Liver (tissue), 3 donors: ENCODE measurements around the gene P2RY6.

Experiments used
- EGR1 ChIP-seq, 2 donors: IDR thresholded peaks; 2 replicates each; pipeline ENCODE4 v1.6.1; 2016 to 2018; ENCODE audit warnings: antibody characterized with exemption in 2 of 2, low read depth in 2 of 2
- FOXA1 ChIP-seq: IDR thresholded peaks from 2 replicates; pipeline ENCODE4 v1.6.1; 2016; ENCODE audit warnings: antibody characterized with exemption
- GABPA ChIP-seq, 2 donors: IDR thresholded peaks in 1 of 2; conservative IDR thresholded peaks in 1 of 2; 2 replicates each; pipeline ENCODE4 v1.6.1; 2016; ENCODE audit warnings: antibody characterized with exemption in 2 of 2, mild to moderate bottlenecking in 1 of 2, moderate library complexity in 1 of 2
- HNF4A ChIP-seq, 2 donors: conservative IDR thresholded peaks; 2 replicates each; pipeline ENCODE4 v1.6.1; 2016; ENCODE audit warnings: antibody characterized with exemption in 2 of 2, mild to moderate bottlenecking in 2 of 2
- JUND ChIP-seq, 2 donors: IDR thresholded peaks; 2 replicates each; pipeline ENCODE4 v1.6.1; 2016; ENCODE audit warnings: antibody characterized with exemption in 2 of 2
- MAX ChIP-seq: IDR thresholded peaks from 2 replicates; pipeline ENCODE4 v1.6.1; 2016; ENCODE audit warnings: antibody characterized with exemption
- RAD21 ChIP-seq, 2 donors: IDR thresholded peaks; 2 replicates each; pipeline ENCODE4 v1.6.1; 2016; ENCODE audit warnings: antibody characterized with exemption in 2 of 2, mild to moderate bottlenecking in 2 of 2
- TAF1 ChIP-seq: conservative IDR thresholded peaks from 2 replicates; pipeline ENCODE4 v1.6.1; 2016; ENCODE audit warnings: antibody characterized with exemption, mild to moderate bottlenecking
- ZBTB33 ChIP-seq: IDR thresholded peaks from 2 replicates; pipeline ENCODE4 v1.6.1; 2016; ENCODE audit warnings: antibody characterized with exemption
- TF ChIP-seq, protein P1 (sequence below): fragments of 150-350 bp; IDR thresholded peaks from 2 replicates; pipeline ENCODE4 v1.5.1; 2017; ENCODE audit warnings: improper control_type of control experiment, low read depth, low read length; ENCODE audit not compliant: missing input control
- TF ChIP-seq, protein P2 (sequence below): IDR thresholded peaks from 2 replicates; pipeline ENCODE4 v1.6.1; 2016; ENCODE audit warnings: antibody characterized with exemption, mild to moderate bottlenecking
- donor health status: healthy.
- donor health status: healthy.

DNA sequence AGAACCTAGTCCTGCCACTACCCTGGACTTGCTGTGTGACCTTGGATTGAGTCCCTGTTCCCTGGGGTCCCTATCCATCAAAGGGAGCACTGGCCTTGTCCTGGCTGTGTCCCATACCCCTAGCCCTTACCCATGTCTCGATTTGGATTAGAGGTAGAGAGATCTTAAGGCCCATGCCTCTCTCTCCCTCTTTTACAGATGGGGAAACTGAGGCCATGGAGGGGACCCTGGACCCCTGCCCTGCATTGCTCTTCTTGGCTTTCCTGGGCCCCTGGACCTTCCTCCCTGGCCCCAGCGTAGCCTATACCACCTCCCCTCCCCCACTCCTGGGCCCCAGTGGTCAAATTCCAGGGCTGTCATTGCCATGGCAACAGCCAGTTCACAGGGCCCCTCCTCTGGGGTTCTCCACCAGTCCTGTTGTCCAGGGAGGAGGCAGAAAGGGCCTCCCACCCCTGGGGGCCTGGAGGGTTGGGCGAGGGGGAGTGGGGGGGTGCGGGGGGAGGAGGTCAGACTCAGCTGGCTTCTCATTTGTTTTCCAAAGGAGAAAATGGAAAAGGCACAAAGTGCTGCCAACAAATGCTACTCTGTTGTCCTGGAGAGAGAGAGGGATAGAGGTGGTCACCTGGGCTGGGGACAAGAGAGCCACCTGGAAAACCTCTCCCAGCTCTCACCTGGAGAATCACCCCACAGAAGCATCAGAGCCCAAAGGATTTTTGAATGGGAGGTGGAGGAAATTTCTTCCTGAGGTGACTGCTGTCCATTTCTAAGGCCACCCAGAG, 59.2 kb downstream of the P2RY6 start:
- no peak for TF ChIP-seq ZBTB33
- TF ChIP-seq, protein P1, sequence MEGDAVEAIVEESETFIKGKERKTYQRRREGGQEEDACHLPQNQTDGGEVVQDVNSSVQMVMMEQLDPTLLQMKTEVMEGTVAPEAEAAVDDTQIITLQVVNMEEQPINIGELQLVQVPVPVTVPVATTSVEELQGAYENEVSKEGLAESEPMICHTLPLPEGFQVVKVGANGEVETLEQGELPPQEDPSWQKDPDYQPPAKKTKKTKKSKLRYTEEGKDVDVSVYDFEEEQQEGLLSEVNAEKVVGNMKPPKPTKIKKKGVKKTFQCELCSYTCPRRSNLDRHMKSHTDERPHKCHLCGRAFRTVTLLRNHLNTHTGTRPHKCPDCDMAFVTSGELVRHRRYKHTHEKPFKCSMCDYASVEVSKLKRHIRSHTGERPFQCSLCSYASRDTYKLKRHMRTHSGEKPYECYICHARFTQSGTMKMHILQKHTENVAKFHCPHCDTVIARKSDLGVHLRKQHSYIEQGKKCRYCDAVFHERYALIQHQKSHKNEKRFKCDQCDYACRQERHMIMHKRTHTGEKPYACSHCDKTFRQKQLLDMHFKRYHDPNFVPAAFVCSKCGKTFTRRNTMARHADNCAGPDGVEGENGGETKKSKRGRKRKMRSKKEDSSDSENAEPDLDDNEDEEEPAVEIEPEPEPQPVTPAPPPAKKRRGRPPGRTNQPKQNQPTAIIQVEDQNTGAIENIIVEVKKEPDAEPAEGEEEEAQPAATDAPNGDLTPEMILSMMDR = no peak
- TF ChIP-seq, protein P2, sequence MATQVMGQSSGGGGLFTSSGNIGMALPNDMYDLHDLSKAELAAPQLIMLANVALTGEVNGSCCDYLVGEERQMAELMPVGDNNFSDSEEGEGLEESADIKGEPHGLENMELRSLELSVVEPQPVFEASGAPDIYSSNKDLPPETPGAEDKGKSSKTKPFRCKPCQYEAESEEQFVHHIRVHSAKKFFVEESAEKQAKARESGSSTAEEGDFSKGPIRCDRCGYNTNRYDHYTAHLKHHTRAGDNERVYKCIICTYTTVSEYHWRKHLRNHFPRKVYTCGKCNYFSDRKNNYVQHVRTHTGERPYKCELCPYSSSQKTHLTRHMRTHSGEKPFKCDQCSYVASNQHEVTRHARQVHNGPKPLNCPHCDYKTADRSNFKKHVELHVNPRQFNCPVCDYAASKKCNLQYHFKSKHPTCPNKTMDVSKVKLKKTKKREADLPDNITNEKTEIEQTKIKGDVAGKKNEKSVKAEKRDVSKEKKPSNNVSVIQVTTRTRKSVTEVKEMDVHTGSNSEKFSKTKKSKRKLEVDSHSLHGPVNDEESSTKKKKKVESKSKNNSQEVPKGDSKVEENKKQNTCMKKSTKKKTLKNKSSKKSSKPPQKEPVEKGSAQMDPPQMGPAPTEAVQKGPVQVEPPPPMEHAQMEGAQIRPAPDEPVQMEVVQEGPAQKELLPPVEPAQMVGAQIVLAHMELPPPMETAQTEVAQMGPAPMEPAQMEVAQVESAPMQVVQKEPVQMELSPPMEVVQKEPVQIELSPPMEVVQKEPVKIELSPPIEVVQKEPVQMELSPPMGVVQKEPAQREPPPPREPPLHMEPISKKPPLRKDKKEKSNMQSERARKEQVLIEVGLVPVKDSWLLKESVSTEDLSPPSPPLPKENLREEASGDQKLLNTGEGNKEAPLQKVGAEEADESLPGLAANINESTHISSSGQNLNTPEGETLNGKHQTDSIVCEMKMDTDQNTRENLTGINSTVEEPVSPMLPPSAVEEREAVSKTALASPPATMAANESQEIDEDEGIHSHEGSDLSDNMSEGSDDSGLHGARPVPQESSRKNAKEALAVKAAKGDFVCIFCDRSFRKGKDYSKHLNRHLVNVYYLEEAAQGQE = no peak
- no peak for TF ChIP-seq TAF1
- TF ChIP-seq EGR1 (IDR thresholded peaks at IDR 0.05; ENCODE audit: low read depth in 2 of 2) = no peak
- no peak for TF ChIP-seq GABPA (IDR thresholded peaks at IDR 0.05 in 1 of 2, conservative IDR thresholded peaks at IDR 0.05 in 1 of 2)
- TF ChIP-seq JUND (IDR thresholded peaks at IDR 0.05) = no peak
- TF ChIP-seq HNF4A (conservative IDR thresholded peaks at IDR 0.05) = no peak
- TF ChIP-seq RAD21 (IDR thresholded peaks at IDR 0.05) = no peak
- TF ChIP-seq MAX = no peak
- TF ChIP-seq FOXA1 = no peak
